GM21737 (cell line): ENCODE data around the gene CACNA2D2.

Experiments used
- ATAC-seq: cut with Tn5 transposase; IDR thresholded peaks from one replicate; pipeline ENCODE4 v1.9.1; 2021; ENCODE audit warnings: mild to moderate bottlenecking, moderate library complexity; ENCODE audit not compliant: unreplicated experiment

CACNA2D2 gene

GRCh38 chr3:50401978-50402595 is 101.3 kb downstream of the CACNA2D2 start:
- ATAC-seq = no peak

GRCh38 chr3:50396502-50396901 is 106.9 kb downstream of the CACNA2D2 start:
- ATAC-seq = no peak

- no peak for ATAC-seq
Observed at GRCh38 chr3:50395070-50395860, 108.2 kb downstream of the CACNA2D2 start.

GRCh38 chr3:50393061-50393460 is 110.4 kb downstream of the CACNA2D2 start:
- ATAC-seq = no peak

GRCh38 chr3:50392101-50392715 is 111.2 kb downstream of the CACNA2D2 start:
- ATAC-seq = no peak

GRCh38 chr3:50390508-50391224 is 112.8 kb downstream of the CACNA2D2 start:
- ATAC-seq = no peak

- ATAC-seq = no peak
Observed at GRCh38 chr3:50389414-50389767, 114.0 kb downstream of the CACNA2D2 start.

- ATAC-seq = no peak
Observed at GRCh38 chr3:50388720-50389413, 114.6 kb downstream of the CACNA2D2 start.

- ATAC-seq = no peak
Observed at GRCh38 chr3:50388016-50388719, 115.3 kb downstream of the CACNA2D2 start.

GRCh38 chr3:50385754-50386153 is 117.7 kb downstream of the CACNA2D2 start:
- no peak for ATAC-seq

GRCh38 chr3:50383750-50384149 is 119.7 kb downstream of the CACNA2D2 start:
- ATAC-seq = no peak

- no peak for ATAC-seq
Observed at GRCh38 chr3:50382722-50383121, 120.7 kb downstream of the CACNA2D2 start.

GRCh38 chr3:50381383-50381782 is 122.1 kb downstream of the CACNA2D2 start:
- ATAC-seq = no peak

- ATAC-seq = no peak
Observed at GRCh38 chr3:50380405-50381085, 122.9 kb downstream of the CACNA2D2 start.

- ATAC-seq = no peak
Observed at GRCh38 chr3:50378757-50379156, 124.7 kb downstream of the CACNA2D2 start.

- no peak for ATAC-seq
Observed at GRCh38 chr3:50378024-50378423, 125.4 kb downstream of the CACNA2D2 start.

- no peak for ATAC-seq
Observed at GRCh38 chr3:50375258-50375931, 128.0 kb downstream of the CACNA2D2 start.

- no peak for ATAC-seq
Observed at GRCh38 chr3:50374363-50375257, 128.8 kb downstream of the CACNA2D2 start.
